Measurements from ENCODE around the gene DNMT3A. TPM values are rescaled to one million over a fixed set of nuclear protein-coding genes. Genes with fewer than 3 reads are reported as not detected.

DNMT3A gene
- total RNA-seq, 1 donor from 2014 or later: 25.3 TPM

DNA sequence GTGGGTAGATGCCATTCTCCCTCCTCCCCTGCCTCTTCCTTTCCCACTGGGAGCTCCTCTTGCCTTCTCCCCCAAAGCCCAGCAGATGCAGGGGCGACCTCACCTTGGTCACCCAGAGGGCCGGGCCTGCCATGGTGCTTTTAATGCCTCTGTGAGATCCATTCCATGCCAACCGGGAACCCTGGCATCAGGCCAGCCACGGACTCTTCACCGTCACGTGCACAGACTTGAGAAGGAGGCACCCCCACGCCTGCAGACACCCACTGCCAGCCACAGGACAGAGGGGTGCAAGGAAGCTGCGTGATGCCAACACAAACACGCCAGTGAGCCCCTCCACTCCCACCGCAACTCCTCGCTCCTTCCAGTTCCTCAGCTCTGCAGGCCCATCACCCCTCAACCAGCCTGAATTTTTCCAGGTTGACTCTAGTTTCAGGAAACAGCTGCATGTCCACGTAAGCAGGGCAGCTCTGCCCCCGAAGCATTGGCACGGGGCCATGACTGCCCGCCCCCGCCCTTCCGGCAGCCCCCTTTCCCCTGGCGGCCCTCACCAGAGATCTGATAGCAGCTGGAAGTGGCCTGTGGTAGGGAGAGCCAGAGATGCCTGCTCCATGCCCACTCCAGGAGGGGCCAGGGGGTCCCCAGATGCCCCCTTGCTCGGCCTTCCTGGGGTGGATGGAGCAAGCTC lies 50.8 kb downstream of the DNMT3A start:
- TF ChIP-seq, protein P1, sequence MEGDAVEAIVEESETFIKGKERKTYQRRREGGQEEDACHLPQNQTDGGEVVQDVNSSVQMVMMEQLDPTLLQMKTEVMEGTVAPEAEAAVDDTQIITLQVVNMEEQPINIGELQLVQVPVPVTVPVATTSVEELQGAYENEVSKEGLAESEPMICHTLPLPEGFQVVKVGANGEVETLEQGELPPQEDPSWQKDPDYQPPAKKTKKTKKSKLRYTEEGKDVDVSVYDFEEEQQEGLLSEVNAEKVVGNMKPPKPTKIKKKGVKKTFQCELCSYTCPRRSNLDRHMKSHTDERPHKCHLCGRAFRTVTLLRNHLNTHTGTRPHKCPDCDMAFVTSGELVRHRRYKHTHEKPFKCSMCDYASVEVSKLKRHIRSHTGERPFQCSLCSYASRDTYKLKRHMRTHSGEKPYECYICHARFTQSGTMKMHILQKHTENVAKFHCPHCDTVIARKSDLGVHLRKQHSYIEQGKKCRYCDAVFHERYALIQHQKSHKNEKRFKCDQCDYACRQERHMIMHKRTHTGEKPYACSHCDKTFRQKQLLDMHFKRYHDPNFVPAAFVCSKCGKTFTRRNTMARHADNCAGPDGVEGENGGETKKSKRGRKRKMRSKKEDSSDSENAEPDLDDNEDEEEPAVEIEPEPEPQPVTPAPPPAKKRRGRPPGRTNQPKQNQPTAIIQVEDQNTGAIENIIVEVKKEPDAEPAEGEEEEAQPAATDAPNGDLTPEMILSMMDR (IDR thresholded peaks at IDR 0.05; ENCODE audit: insufficient read depth, low read length, poor library complexity, severe bottlenecking): no peak
- no peak for DNase-seq (ENCODE audit: low read depth)
- Histone ChIP-seq H3K36me3 (ENCODE audit: control insufficient read depth, insufficient read depth, low read length) (no peaks in the 10 kb centered on the region), H3K27me3 (ENCODE audit: control insufficient read depth, insufficient read depth, low read length) (no peaks in the 10 kb centered on the region), H3K4me3 (ENCODE audit: low read depth, low read length) (no peak overlapping the region)

DNA sequence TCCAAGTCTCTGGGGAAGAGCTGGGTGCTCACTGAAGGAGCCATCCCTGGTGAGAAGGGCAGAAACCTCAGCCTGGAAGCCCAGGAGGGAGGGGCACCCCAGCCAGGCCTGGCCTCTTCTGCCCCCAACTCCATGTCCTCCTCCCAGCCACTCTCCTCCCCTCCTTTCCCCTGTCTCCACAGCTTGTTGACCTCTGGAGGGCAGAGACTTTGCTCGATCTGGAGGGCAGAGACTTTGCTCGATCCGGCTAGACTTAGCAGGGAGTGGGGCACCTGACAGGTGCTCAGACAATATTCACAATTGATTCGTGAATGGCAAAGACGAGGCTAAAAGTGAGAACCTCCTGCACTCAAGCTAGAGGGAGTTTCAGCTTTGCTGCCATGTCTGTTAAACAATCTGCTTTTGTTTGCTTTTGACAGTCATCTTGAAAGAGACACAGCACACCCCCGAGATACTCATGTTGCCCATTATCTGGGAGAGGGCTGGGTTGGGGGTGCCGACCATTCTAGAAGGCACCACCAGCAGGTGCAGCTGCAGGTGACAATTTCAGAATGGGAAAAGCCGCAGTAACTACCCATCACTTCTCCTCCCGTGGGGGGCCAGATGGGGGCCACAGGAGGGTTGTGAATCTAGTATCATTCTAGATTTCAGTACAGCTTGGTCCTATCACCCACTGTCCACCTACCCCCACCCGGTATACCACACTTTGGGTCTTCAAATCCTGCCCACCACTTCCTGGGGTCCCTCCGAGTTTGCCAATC lies 54.8 kb downstream of the DNMT3A start:
- TF ChIP-seq, protein P1 (IDR thresholded peaks at IDR 0.05; ENCODE audit: insufficient read depth, low read length, poor library complexity, severe bottlenecking): no peak
- Histone ChIP-seq H3K4me3 (ENCODE audit: low read depth, low read length) (no peak overlapping the region), H3K36me3 (ENCODE audit: control insufficient read depth, insufficient read depth, low read length) (no peaks in the 10 kb centered on the region), H3K27me3 (ENCODE audit: control insufficient read depth, insufficient read depth, low read length) (no peaks in the 10 kb centered on the region)
- no peak for DNase-seq (ENCODE audit: low read depth)

DNA sequence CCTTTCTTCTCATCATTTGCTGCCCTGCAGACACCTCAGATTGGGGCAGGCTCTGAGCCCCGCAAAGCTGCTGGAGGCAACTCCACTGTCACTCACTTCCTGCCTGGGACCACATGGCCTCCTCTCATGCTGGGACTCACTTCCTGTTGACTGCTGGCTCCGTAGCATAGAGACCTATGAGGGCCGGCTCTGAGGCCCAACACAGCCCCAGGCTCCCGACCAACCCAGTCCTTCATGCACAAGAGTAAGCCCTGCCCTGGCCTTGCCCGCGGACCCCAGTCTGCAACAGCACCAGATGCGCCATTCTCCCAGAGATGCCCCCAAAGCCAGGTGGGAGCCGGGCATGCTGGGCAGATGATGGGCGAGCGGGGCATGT lies 55.7 kb downstream of the DNMT3A start:
- H3K4me3 ChIP-seq (ENCODE audit: low read depth, low read length): no peak overlapping the region
- DNase-seq (ENCODE audit: low read depth): no peak
- no peaks in the 10 kb centered on the region for H3K27me3 ChIP-seq (ENCODE audit: control insufficient read depth, insufficient read depth, low read length)
- TF ChIP-seq, protein P1 (IDR thresholded peaks at IDR 0.05; ENCODE audit: insufficient read depth, low read length, poor library complexity, severe bottlenecking): no peak
- H3K36me3 ChIP-seq (ENCODE audit: control insufficient read depth, insufficient read depth, low read length): no peaks in the 10 kb centered on the region

DNA sequence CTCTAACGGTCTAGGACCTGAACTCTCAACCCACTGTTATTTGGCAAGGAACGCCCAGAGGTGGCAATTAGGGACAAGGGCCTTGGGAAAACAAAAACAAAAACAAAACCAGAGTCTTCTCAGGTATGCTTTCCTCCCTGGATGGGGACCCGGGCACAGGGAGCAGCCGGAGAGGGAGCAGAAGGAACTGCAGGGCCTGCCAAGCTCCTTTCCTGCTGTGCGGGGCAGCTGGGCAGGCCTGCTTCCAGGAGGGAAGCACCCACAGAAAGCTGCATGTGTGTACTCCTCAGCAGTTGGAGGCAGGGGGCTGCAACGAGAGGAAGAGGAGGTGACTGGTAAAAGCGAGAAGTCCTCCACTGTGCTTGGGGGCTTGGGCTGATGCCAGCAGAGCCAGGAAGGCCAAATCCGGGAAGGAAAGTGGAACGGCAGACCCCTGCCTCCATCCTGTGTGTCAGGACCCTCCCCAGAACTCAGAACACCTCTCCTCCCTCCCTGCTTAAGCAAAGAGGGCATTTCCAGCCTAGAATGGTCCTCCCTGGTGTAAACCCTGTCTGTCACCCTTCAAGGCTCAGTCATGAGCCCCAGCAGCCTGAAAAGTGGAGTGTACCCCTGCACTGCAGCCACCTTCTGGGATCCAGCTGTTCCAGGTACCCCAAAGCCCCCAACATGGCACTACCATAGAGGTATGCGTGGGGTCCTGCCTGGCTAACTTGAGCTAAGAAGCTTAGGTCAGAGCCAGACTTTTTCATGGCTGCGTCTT lies 56.3 kb downstream of the DNMT3A start:
- H3K4me3 ChIP-seq (ENCODE audit: low read depth, low read length): no peak overlapping the region
- H3K27me3 ChIP-seq (ENCODE audit: control insufficient read depth, insufficient read depth, low read length): no peaks in the 10 kb centered on the region
- no peaks in the 10 kb centered on the region for H3K36me3 ChIP-seq (ENCODE audit: control insufficient read depth, insufficient read depth, low read length)
- DNase-seq (ENCODE audit: low read depth): no peak
- TF ChIP-seq, protein P1 (IDR thresholded peaks at IDR 0.05; ENCODE audit: insufficient read depth, low read length, poor library complexity, severe bottlenecking): no peak

DNA sequence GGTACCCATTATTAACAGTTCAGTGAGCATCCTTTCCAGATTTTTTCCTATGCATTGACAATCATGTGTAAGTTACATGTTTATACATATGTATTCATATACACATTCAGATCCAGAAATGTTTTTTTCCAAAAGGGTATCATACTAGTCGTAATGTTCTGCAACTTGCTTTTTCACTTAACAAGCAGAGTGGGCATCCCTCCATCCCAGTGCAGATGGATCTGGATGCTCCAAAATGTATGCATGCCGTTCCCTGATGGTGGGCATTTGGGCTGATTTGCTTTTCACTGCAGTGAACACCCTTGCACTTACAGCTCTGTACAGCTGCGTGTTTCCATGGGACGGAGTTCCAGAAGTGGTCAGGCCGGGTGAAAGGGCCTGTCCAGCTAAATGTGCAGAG lies 57.0 kb downstream of the DNMT3A start:
- Histone ChIP-seq H3K4me3 (ENCODE audit: low read depth, low read length) (no peak overlapping the region), H3K36me3 (ENCODE audit: control insufficient read depth, insufficient read depth, low read length) (no peaks in the 10 kb centered on the region), H3K27me3 (ENCODE audit: control insufficient read depth, insufficient read depth, low read length) (no peaks in the 10 kb centered on the region)
- TF ChIP-seq, protein P1 (IDR thresholded peaks at IDR 0.05; ENCODE audit: insufficient read depth, low read length, poor library complexity, severe bottlenecking): no peak
- no peak for DNase-seq (ENCODE audit: low read depth)
